Measurements from ENCODE around the gene SMAD5.

GRCh38 chr5:136084698-136085097, 47.9 kb upstream of the SMAD5 start:
- TF ChIP-seq, protein P1, sequence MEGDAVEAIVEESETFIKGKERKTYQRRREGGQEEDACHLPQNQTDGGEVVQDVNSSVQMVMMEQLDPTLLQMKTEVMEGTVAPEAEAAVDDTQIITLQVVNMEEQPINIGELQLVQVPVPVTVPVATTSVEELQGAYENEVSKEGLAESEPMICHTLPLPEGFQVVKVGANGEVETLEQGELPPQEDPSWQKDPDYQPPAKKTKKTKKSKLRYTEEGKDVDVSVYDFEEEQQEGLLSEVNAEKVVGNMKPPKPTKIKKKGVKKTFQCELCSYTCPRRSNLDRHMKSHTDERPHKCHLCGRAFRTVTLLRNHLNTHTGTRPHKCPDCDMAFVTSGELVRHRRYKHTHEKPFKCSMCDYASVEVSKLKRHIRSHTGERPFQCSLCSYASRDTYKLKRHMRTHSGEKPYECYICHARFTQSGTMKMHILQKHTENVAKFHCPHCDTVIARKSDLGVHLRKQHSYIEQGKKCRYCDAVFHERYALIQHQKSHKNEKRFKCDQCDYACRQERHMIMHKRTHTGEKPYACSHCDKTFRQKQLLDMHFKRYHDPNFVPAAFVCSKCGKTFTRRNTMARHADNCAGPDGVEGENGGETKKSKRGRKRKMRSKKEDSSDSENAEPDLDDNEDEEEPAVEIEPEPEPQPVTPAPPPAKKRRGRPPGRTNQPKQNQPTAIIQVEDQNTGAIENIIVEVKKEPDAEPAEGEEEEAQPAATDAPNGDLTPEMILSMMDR (IDR thresholded peaks at IDR 0.05), result no peak
- TF ChIP-seq POLR2A (IDR thresholded peaks at IDR 0.05), result no peak
